Measurements from ENCODE around the gene TPCN1.
A peak's percentile ranks its signal among the peaks of the same experiment; 100 is the strongest.
"Not testable (repeated sequence)": the region's sequence is repeated elsewhere in the genome, so short reads cannot be mapped to it uniquely, and the experiment has no call there.

Gene TPCN1

GRCh38 chr12:113196582-113196981 is 24.7 kb upstream of the TPCN1 start:
- no peak overlapping the region for H3K4me3 ChIP-seq (ENCODE audit: low read depth, low read length)

GRCh38 chr12:113196990-113197389 is 24.3 kb upstream of the TPCN1 start:
- no peak overlapping the region for H3K4me3 ChIP-seq (ENCODE audit: low read depth, low read length)

DNA sequence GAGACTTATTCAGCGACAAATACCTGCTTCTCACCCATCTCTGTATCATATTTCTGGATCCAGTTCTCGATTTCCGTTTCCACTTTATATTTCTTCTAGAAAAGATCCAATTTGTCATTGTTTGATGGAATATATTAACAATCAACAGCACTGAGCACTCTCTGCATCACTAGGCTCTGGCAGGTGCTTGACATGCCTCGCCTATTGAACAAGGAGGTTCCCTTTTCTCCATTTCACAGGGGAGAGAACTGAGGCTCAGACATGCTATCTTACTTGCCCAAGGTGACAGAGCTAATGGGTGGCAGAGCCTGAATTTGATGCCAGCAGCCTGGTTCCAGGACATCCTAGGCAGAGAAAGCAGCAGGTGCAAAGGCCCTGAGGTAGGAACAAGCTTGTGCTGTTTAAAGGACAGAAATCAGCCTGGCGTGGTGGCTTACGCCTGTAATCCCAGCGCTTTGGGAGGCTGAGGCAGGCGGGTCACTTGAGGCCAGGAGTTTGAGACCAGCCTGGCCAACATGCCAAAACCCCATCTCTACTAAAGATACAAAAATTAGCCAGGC is 23.7 kb upstream of the TPCN1 start:
- H3K4me3 ChIP-seq (ENCODE audit: low read depth, low read length): no peak overlapping the region

- H3K4me3 ChIP-seq (ENCODE audit: low read depth, low read length): no peak overlapping the region
Measured at GRCh38 chr12:113198296-113198695, 23.0 kb upstream of the TPCN1 start.

DNA sequence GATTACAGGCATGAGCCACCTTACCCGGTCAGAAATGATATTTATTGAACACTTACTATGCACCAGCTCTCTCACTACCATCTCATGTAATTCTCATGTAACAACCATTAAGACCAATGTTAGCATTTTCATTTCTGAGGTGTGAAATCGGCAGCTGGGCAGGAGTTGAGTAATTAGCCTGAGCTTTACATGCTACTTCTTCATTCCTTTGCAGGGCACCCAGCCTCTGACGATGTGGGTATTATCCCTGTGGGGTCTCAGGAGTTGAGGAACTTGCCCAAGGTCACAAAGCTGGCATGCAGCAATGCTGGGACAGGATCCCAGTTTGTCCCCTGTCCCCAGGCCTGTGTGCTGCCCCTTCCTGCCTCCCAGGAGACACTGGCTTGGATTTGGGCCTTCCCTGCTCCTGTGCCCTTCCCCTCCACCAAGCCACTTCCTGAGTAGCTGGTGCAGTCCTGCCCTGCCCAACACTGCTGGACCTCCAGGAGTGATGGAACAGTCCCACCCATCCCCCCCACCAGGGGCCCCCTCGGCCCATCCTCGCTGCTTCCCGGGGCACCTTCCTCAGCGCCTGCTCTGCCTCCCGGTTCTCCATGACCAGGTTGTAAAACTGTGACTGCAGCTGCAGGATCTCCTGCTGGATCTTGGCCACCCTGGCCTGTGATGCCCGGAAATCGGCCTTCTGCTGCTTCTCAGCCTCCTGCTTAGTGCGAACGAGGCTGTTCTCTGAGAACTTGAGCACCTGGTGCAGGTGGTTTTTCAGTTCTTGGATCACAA is 21.1 kb upstream of the TPCN1 start:
- H3K4me3 ChIP-seq (ENCODE audit: low read depth, low read length): no peak overlapping the region

DNA sequence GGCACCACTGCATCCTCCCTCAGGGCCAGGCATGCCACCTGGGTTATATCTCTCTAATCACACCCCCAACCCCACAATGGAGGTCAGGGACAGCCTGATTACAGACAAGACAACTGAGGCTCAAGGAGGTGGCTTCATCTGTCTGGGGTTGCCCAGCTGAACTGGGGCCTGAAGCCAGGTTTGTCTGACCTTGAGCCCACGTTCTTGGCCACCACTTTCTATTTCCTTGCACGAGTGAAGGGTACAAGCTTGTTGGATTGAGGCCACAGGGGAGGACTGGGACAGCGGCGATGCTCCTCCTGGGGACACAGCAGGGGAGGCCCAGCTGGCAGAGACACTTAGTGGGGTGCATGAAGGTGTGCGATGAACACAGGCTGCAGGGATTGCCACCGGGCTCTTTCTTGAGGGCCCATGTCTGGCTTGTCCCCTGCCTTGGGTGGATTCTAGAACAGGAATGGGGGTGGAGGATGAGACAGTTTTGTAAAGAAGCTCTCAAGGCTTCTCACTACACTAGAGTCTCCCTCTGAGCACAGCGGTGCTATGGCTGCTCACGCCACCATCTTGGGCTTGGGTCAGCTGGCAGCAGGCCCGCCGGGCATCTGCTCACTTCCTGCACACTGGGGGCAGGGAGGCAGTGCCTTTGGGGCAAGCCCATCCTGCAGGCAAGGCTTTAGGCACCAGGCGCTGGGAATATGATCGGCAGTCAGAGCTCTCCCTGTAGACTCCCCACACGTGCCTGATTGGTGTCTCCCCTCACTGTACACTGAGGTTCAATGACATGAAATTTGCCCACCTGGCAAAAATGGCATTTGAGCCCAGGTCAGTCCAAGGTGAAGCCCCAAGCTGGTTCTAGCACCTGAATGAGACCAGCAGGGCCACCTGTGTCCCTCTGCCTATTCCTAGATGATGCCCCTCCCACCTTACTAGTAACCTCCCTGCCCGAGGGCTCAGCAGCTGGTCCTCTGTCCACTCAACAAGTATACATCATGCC is 19.8 kb upstream of the TPCN1 start:
- H3K4me3 ChIP-seq (ENCODE audit: low read depth, low read length): no peak overlapping the region

GRCh38 chr12:113202300-113203075 is 18.8 kb upstream of the TPCN1 start:
- no peak overlapping the region for H3K4me3 ChIP-seq (ENCODE audit: low read depth, low read length)

DNA sequence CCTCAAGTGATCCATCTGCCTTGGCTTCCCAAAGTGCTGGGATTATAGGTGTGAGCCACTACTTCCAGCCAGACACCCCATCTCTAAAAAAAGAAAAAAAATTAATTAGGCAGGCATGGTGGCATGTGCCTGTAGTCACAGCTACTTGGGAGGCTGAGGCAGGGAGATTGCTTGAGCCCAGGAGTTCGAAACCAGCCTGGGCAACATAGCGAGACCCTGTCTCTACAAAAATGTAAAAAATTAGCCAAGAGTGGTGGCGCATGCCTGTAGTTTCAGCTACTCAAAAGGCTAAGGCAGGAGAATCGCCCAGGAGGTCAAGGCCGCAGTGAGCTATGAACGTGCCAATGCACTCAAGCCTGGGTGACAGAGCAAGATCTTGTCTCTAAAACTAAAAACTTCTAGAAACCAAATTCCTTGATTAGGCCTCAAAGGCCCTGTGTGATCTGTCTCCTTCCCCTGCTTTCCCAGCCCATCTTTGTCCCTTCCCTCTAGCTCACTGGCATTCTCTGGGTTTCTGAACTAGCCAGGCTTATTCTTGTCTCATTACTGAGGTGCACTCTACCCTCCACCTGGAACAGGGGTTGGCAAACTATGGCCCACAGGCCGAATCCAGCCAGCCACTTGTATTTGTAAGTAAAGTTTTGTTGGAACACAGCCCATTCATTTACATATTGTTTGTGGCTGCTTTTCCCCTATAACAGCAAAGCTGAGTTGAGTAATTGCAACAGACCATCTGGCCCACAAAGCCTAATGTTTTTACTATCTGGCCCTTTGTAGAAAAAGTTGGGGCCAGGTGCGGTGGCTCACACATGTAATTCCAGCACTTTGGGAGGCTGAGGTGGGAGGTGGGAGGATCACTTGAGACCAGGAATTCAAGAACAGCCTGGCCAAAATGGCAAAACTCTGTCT is 17.2 kb upstream of the TPCN1 start:
- H3K4me3 ChIP-seq (ENCODE audit: low read depth, low read length): no peak overlapping the region

DNA sequence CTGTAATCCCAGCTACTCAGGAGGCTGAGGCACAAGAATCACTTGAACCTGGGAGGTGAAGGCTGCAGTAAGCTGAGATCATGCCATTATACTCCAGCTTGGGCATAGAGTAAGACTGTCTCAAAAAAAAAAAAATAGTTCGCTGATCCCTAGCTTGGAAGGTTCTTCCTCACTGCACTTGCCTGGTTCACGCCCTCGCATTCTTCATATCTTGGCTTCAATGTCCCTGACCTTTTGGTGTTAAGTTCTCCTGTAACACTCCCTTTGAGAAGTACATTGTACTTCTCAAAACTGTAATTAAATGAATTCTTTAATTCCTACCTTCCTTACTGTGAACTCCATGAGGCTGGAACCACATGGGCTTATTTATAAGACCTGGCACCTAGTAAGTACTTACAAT is 16.5 kb upstream of the TPCN1 start:
- no peak overlapping the region for H3K4me3 ChIP-seq (ENCODE audit: low read depth, low read length)

DNA sequence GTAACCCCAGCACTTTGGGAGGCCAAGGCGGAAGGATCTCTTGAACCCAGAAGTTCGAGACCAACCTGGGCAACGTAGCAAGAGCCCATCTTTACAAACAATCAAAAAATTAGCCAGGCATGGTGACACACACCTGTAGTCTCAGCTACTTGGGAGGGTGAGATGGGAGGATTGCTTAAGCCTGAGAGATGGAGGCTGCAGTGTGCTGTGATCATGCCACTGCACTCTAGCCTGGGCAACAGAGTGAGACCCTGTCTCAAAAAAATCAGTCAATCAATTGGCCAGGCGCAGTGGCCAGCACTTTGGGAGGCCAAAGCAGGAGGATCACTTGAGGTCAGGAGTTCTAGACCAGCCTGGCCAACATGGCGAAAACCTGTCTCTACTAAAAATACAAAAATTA is 14.5 kb upstream of the TPCN1 start:
- H3K4me3 ChIP-seq (ENCODE audit: low read depth, low read length): not testable (repeated sequence)

- H3K4me3 ChIP-seq (ENCODE audit: low read depth, low read length): no peak overlapping the region
Measured at GRCh38 chr12:113207613-113208040, 13.6 kb upstream of the TPCN1 start.

GRCh38 chr12:113208041-113208934 is 13.0 kb upstream of the TPCN1 start:
- no peak overlapping the region for H3K4me3 ChIP-seq (ENCODE audit: low read depth, low read length)

DNA sequence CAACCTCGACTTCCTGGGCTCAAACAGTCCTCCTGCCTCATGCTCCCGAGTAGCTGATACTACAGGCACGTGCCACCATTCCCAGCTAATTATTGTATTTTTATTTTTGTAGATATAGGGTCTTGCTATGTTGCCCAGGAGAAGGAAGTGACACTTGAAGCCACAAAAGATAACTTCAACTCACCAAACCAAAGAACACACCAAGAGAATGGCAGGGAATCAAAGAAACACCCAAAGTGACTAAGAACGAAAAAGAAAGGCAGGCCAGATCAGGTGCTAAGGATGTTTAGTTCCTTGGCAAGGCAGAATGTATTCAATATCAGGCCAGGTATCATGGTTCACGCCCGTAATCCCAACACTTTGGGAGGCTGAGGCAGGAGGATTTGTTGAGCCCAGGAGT is 10.1 kb upstream of the TPCN1 start:
- H3K4me3 ChIP-seq (ENCODE audit: low read depth, low read length): no peak overlapping the region

GRCh38 chr12:113214895-113215400 is 6.3 kb upstream of the TPCN1 start:
- no peak overlapping the region for H3K4me3 ChIP-seq (ENCODE audit: low read depth, low read length)

GRCh38 chr12:113216027-113216426 is 5.2 kb upstream of the TPCN1 start:
- H3K4me3 ChIP-seq (ENCODE audit: low read depth, low read length): no peak overlapping the region

- peak overlapping the region; percentile 82 for H3K4me3 ChIP-seq (ENCODE audit: low read depth, low read length)
Measured at GRCh38 chr12:113220593-113221180, 577 bp upstream of the TPCN1 start.

DNA sequence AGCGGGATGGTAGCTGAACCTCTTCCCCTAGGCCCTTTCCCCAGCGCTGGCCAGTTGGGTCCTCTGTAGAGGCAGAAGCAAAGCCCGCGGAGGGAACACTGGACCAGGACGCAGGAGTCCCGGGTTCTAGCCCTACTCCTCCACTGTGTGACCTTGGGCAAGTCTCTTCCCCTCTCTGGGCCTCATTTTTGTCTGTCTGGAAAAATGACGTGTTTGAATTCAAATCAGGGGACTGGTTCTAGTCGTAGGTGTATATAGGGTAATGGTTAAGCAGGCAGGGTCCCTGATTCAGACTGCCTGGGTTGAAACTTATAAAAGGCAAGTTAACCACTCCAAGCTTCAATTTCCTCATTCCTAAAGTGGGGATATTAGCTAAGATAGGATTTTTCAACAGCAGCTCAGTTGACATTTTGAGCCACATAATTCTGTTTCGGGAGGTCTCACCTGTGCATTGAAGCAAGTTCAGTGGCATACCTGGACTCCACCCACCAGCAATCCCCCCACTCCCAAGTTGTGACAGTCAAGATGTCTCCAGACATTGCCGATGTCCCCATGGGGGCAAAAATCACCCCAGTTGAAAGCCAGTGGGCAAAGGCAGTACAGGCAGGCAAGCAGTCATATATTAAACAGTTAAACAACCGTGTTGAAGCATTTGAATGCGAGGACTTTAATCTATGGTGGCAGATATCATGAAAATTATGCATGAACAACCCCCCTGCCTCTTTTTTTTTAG is 899 bp downstream of the TPCN1 start:
- peak overlapping the region; percentile 83 for H3K4me3 ChIP-seq (ENCODE audit: low read depth, low read length)

Measured in iPS-11a (cell line).